ENCODE measurements around the gene ORMDL3.
A peak's percentile ranks its signal among the peaks of the same experiment; 100 is the strongest.
"Not testable (repeated sequence)": the region's sequence is repeated elsewhere in the genome, so short reads cannot be mapped to it uniquely, and the experiment has no call there.

Gene ORMDL3

DNA sequence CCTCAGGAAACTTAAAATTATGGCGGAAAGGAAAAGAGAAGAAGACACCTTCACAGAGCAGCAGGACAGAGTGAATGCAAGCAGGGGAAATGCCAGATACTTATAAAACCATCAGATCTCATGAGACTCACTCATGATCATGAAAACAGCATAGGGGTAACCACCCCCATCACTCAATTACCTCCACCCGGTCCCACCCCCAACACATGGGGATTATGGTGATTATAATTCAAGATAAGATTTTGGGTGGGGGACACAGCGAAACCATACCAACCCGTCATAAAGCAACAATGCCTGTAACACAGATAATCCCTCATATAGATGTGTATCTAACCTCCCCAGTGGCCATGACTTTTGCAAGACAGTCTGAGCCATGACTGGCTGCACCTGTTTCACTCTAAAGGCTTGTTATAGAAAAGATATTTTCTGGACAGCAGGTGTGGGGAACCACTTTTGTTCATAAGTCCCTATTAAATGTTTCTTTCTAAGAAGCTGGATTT lies 28.4 kb upstream of the ORMDL3 start:
- Mint-ChIP-seq H3K36me3 (peaks cover 17% of the 10 kb centered on the region), H3K27ac (no peak overlapping the region), H3K4me3 (no peak overlapping the region), H3K9me3 (no peaks in the 10 kb centered on the region), H3K4me1 (peaks cover 23% of the 10 kb centered on the region)
- DNase-seq (ENCODE audit: low spot score in 2 of 2) = no peak
- no peak for ATAC-seq

DNA sequence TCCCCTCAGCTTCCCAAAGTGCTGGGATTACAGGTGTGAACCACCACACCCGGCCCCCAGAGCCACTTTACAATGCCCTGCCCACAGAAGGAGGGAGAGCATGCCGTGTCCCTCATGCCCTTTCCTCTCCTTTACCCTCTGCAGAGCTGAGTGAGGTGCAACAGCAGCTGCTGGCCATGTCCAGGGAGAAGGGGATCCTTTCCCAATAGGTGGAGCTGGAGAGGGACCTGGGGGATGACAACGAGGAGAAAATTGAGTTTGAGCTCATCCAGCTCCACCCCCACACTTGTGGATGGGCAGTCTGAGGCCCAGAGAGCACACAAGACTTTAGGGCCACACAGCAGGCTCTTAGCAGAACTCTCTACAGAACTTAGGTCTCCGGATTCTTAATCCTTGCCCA lies 27.5 kb upstream of the ORMDL3 start:
- Mint-ChIP-seq H3K27ac (no peak overlapping the region), H3K4me3 (peak overlapping the region; percentile 18)
- ATAC-seq = no peak

GRCh38 chr17:39953471-39953888 lies 26.1 kb upstream of the ORMDL3 start:
- DNase-seq (ENCODE audit: low spot score in 2 of 2) (no peak), ATAC-seq (no peak)
- Mint-ChIP-seq H3K27ac (peak overlapping the region; percentile 82), H3K9me3 (no peaks in the 10 kb centered on the region), H3K4me3 (peak overlapping the region; percentile 77), H3K36me3 (peaks cover 5% of the 10 kb centered on the region), H3K4me1 (peaks cover 14% of the 10 kb centered on the region)

More for the DNA sequence above, 27.5 kb upstream of the ORMDL3 start:
- Mint-ChIP-seq H3K4me1 (peaks cover 23% of the 10 kb centered on the region), H3K9me3 (no peaks in the 10 kb centered on the region), H3K36me3 (peaks cover 17% of the 10 kb centered on the region)
- DNase-seq (ENCODE audit: low spot score in 2 of 2) = no peak

- H3K4me3 Mint-ChIP-seq = peak overlapping the region; percentile 77
- peaks cover 5% of the 10 kb centered on the region for H3K36me3 Mint-ChIP-seq
- peak overlapping the region; percentile 82 for H3K27ac Mint-ChIP-seq
- H3K9me3 Mint-ChIP-seq = no peaks in the 10 kb centered on the region
- DNase-seq (ENCODE audit: low spot score in 2 of 2) (peak; percentile 76 to 96), ATAC-seq (peak; percentile 89)
- H3K4me1 Mint-ChIP-seq = peaks cover 14% of the 10 kb centered on the region
Observed at GRCh38 chr17:39952680-39953470, 25.5 kb upstream of the ORMDL3 start.

DNA sequence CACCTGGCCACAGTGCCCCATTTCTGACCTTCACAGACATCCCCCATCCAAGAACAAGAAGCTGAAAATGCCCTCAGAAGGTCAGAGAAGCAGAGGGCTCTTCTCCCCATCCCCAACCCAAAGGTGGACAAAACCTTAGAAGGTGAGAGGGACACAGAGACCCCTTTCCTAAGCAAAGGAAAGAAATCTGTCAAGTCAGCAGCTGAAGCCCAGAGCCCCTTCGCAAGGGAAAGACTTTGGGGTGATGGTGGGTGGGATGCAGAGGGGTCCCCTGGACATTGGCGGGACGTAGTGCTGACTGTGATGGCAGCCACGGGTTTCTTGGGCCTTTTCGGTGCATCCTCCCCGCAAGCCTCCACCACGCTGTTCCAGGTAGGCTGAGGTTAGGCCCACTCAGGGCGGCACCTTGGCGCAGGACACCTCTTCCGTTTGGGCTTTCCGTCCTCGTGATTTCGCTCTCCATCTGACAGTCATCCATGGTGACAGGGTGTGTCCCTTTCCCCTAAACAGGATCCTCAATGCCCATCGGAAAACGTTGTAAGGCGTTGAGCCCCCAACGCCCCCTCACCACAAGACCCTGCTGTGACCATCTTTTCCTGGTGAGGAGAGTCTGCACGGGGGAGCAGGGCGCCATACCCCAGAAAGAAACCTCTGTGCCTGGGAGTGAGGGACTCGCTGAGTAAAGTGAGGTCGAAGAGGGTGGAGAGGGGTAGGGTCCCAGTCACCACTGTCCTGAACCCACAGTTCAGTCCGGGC lies 24.7 kb upstream of the ORMDL3 start:
- H3K27ac Mint-ChIP-seq = peak overlapping the region; percentile 32
- peaks cover 5% of the 10 kb centered on the region for H3K36me3 Mint-ChIP-seq
- peak; percentile 8 for ATAC-seq
- no peaks in the 10 kb centered on the region for H3K9me3 Mint-ChIP-seq
- DNase-seq (ENCODE audit: low spot score in 2 of 2) = no peak
- H3K4me1 Mint-ChIP-seq = peaks cover 14% of the 10 kb centered on the region
- peak overlapping the region; percentile 77 for H3K4me3 Mint-ChIP-seq

GRCh38 chr17:39950871-39951348 lies 23.5 kb upstream of the ORMDL3 start:
- Mint-ChIP-seq H3K4me1 (peaks cover 14% of the 10 kb centered on the region), H3K4me3 (no peak overlapping the region), H3K9me3 (no peaks in the 10 kb centered on the region), H3K36me3 (peaks cover 5% of the 10 kb centered on the region), H3K27ac (no peak overlapping the region)
- no peak for DNase-seq (ENCODE audit: low spot score in 2 of 2)
- ATAC-seq = no peak

DNA sequence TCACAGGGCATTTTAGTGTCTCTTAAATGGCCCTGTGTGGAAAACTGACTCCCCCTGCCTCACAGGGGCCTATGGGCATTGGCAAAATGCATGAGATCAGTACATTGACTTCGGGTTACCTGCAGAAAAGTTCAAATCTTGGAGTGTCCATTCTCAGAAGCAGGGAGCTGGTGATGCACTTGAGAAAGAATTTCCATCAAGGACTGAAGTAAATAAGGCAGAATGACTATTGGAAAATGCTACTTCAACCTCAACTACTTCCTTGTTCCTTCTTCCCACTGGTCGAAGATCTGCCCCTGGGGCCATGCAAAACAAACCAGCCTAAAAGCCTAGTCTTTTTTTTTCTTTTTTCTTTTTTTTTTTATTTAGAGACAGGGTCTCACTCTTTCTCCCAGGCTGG lies 21.6 kb upstream of the ORMDL3 start:
- Mint-ChIP-seq H3K36me3 (peaks cover 5% of the 10 kb centered on the region), H3K9me3 (no peaks in the 10 kb centered on the region), H3K27ac (peak overlapping the region; percentile 2), H3K4me1 (peaks cover 14% of the 10 kb centered on the region), H3K4me3 (no peak overlapping the region)
- ATAC-seq (no peak), DNase-seq (ENCODE audit: low spot score in 2 of 2) (no peak)

GRCh38 chr17:39948489-39948828 lies 21.1 kb upstream of the ORMDL3 start:
- H3K36me3 Mint-ChIP-seq; DNase-seq (ENCODE audit: low spot score in 2 of 2); ATAC-seq; H3K27ac Mint-ChIP-seq; H3K4me3 Mint-ChIP-seq; H3K9me3 Mint-ChIP-seq: not testable (repeated sequence)
- peaks cover 12% of the 10 kb centered on the region for H3K4me1 Mint-ChIP-seq

- no peaks in the 10 kb centered on the region for H3K9me3 Mint-ChIP-seq
- DNase-seq (ENCODE audit: low spot score in 2 of 2) = no peak
- no peaks in the 10 kb centered on the region for H3K36me3 Mint-ChIP-seq
- H3K27ac Mint-ChIP-seq = no peak overlapping the region
- peaks cover under 1% of the 10 kb centered on the region for H3K4me1 Mint-ChIP-seq
- H3K4me3 Mint-ChIP-seq = no peak overlapping the region
- ATAC-seq = no peak
Observed at GRCh38 chr17:39946551-39947330, 19.3 kb upstream of the ORMDL3 start.

DNA sequence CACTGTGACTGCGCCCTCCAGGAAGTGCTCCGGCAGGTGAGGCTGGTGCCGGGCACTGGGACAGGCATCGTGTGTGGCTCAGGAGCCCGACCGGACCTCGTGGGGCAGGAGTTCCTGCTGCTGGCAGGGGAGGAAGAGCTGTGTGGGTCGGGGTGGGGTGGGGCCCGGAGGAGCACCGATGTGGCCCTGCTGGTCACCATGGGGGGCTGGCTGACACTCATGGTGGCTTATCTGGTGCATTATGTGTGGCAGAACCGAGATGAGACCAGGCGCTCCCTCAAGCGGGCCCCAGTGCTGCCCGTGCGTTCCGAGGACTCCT lies 17.0 kb upstream of the ORMDL3 start:
- no peak overlapping the region for H3K4me3 Mint-ChIP-seq
- no peak for DNase-seq (ENCODE audit: low spot score in 2 of 2)
- no peak for ATAC-seq
- no peaks in the 10 kb centered on the region for H3K9me3 Mint-ChIP-seq
- H3K4me1 Mint-ChIP-seq = peaks cover 17% of the 10 kb centered on the region
- no peaks in the 10 kb centered on the region for H3K36me3 Mint-ChIP-seq
- H3K27ac Mint-ChIP-seq = no peak overlapping the region

GRCh38 chr17:39943702-39944392 lies 16.4 kb upstream of the ORMDL3 start:
- Mint-ChIP-seq H3K27ac (no peak overlapping the region), H3K9me3 (no peaks in the 10 kb centered on the region), H3K4me1 (peaks cover 22% of the 10 kb centered on the region), H3K36me3 (no peaks in the 10 kb centered on the region), H3K4me3 (no peak overlapping the region)
- DNase-seq (ENCODE audit: low spot score in 2 of 2) = no peak
- ATAC-seq = no peak

DNA sequence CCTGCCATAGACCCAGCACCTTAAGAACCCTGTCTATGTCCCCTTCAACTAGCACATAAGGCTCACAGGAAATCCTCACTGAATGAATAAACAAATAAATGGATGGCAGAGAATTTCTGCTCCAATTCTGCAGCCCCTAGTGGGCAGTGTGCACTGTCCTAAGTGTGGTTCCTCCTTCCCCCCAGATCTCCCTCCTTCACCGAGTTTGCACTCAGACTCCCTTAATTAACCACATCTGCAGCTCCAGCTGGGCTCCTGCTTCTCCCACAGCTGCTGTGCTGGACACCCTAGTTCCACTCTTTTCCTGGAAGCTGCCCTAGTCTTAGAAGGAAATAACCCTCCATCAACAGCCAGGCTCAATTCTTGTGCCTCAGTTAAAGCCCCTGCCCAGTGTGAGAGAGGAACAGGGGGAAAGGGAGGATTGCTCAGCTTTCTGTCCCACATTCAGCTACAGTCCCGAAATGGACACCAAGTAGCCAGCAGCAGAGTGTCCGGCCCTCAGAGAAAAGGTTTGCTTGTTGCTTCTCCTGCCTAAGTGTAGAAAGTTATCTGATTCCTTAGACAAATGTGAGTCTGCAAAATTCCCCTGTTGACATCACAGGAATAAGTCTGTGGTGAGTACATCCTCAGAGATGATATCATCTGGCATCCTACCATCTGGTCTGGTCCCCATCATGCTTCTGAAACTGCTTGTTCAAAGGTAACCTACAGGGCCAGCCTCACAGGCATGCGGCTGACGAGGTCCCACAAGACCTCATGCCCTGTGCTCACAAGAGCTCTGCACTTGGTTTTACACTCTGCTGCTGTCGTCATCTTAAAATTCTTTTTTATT lies 12.4 kb upstream of the ORMDL3 start:
- Mint-ChIP-seq H3K4me1 (peaks cover 22% of the 10 kb centered on the region), H3K27ac (peak overlapping the region; percentile 87), H3K9me3 (no peaks in the 10 kb centered on the region), H3K4me3 (peak overlapping the region; percentile 22), H3K36me3 (no peaks in the 10 kb centered on the region)
- peak; percentile 98 for ATAC-seq
- peak; percentile 26 to 64 for DNase-seq (ENCODE audit: low spot score in 2 of 2)

DNA sequence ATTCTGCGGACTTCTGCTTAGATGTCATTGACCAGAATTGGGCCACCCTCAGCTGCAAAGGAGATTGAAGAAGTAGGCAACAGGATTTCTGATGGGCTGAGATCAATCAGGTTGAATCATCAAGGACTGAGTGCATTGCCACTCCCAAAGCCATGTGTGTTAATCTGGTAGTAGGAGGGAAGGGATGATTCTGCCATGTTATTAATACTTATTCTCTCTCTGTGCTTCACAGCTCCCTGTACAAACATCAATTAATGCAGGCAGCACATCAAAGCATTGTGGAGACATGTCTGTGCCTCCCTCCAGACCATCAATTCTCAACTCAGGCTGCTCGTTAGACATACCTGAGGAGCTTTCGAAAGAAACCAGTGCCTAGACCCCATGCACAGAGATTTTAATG lies 11.7 kb upstream of the ORMDL3 start:
- Mint-ChIP-seq H3K27ac (no peak overlapping the region), H3K36me3 (no peaks in the 10 kb centered on the region)

More for the DNA sequence above, 11.7 kb upstream of the ORMDL3 start:
- DNase-seq (ENCODE audit: low spot score in 2 of 2) = no peak
- H3K4me1 Mint-ChIP-seq = peaks cover 22% of the 10 kb centered on the region
- no peak overlapping the region for H3K4me3 Mint-ChIP-seq
- ATAC-seq = no peak
- H3K9me3 Mint-ChIP-seq = no peaks in the 10 kb centered on the region

All from stimulated activated effector memory CD8-positive, alpha-beta T cell treated with anti-CD3 and anti-CD28 coated beads, Interleukin-12 subunit alpha, Interleukin-12 subunit beta, amount 100 ng/mL, for 72 hours (primary cell).